HUES64 (cell line): Measurements from ENCODE around the gene PKD1L1. TPM values are rescaled to one million over a fixed set of nuclear protein-coding genes. Genes with fewer than 3 reads are reported as not detected.
"Not testable (repeated sequence)": the region's sequence is repeated elsewhere in the genome, so short reads cannot be mapped to it uniquely, and the experiment has no call there.

Experiments used
- H3K27ac ChIP-seq: 2 replicates; pipeline ENCODE4 v1.7.0; 2013; ENCODE audit warnings: low read depth, low read length, inconsistent platforms
- H3K27me3 ChIP-seq: 2 replicates; pipeline ENCODE4 v1.6.1; 2013; ENCODE audit warnings: mild to moderate bottlenecking, low read length; ENCODE audit not compliant: insufficient read depth
- H3K36me3 ChIP-seq: 2 replicates; pipeline ENCODE4 v1.6.1; 2013; ENCODE audit warnings: mild to moderate bottlenecking, low read length; ENCODE audit not compliant: insufficient read depth
- H3K4me1 ChIP-seq: 2 replicates; pipeline ENCODE4 v1.6.1; 2013; ENCODE audit warnings: mild to moderate bottlenecking, low read length, moderate library complexity; ENCODE audit not compliant: insufficient read depth
- H3K4me3 ChIP-seq: 2 replicates; pipeline ENCODE4 v1.5.1; 2013; ENCODE audit warnings: mild to moderate bottlenecking, low read length, moderate library complexity
- H3K9ac ChIP-seq: 2 replicates; pipeline ENCODE4 v1.6.1; 2013; ENCODE audit warnings: mild to moderate bottlenecking, low read depth, low read length
- H3K9me3 ChIP-seq: 2 replicates; pipeline ENCODE4 v1.6.1; 2013; ENCODE audit warnings: low read depth, low read length; ENCODE audit not compliant: insufficient read depth
- WGBS: fragments of 150-250, 120-280 bp; methylation state at CpG from one replicate; pipeline ENCODE4 v1.1.7; 2013; ENCODE audit warnings: missing lambda C conversion rate; 5-methylcytosine and 5-hydroxymethylcytosine counted together
- polyA plus RNA-seq, 2 experiments: library from polyadenylated mRNA; stranded (reverse); fragments of 50-300 nt; gene quantifications; one replicate each; pipeline ENCODE4 v1.2.3, GENCODE V29; 2013

PKD1L1 gene
- 0.10 TPM for polyA plus RNA-seq (2013, experiment 1 of 2)
- polyA plus RNA-seq (2013, experiment 2 of 2) = under 0.01 TPM

GRCh38 chr7:47948141-47948790 lies at the start of gene PKD1L1:
Gene PKD1L1, minus strand, starts transcription at chr7:47948466. Its CDS starts 26 bp downstream, at chr7:47948440.
- 93% methylated on average over 7 of the region's 7 CpGs for WGBS
- H3K27me3 ChIP-seq = no peaks in the 10 kb centered on the region
- no peaks in the 10 kb centered on the region for H3K36me3 ChIP-seq
- H3K27ac ChIP-seq = no peak within 1 kb of the TSS
- peaks cover 13% of the 10 kb centered on the region for H3K4me1 ChIP-seq
- H3K9ac ChIP-seq = no peak within 1 kb of the TSS
- no peaks in the 10 kb centered on the region for H3K9me3 ChIP-seq
- H3K4me3 ChIP-seq = no peak within 1 kb of the TSS

GRCh38 chr7:47992446-47992845 lies 44.2 kb upstream of the PKD1L1 start:
- H3K27ac ChIP-seq = no peak overlapping the region
- H3K4me1 ChIP-seq = peaks cover 25% of the 10 kb centered on the region
- WGBS = 65% methylated on average over 3 of the region's 3 CpGs
- no peak overlapping the region for H3K9ac ChIP-seq
- H3K9me3 ChIP-seq = no peaks in the 10 kb centered on the region
- H3K36me3 ChIP-seq = no peaks in the 10 kb centered on the region
- H3K4me3 ChIP-seq = peak overlapping the region; percentile 67; the same call in 1 of the 2 replicates
- H3K27me3 ChIP-seq = no peaks in the 10 kb centered on the region

- no peaks in the 10 kb centered on the region for H3K9me3 ChIP-seq
- H3K4me1 ChIP-seq = peaks cover 25% of the 10 kb centered on the region
- peak overlapping the region; percentile 62; the same call in 1 of the 2 replicates for H3K9ac ChIP-seq
- H3K27me3 ChIP-seq = no peaks in the 10 kb centered on the region
- no peaks in the 10 kb centered on the region for H3K36me3 ChIP-seq
- peak overlapping the region; percentile 67 for H3K4me3 ChIP-seq
- WGBS = 3% methylated on average over 26 of the region's 26 CpGs
- peak overlapping the region; percentile 76 for H3K27ac ChIP-seq
These were observed 43.6 kb upstream of the PKD1L1 start for GRCh38 chr7:47991741-47992311.

GRCh38 chr7:47991270-47991669 lies 43.0 kb upstream of the PKD1L1 start:
- H3K4me3 ChIP-seq = peak overlapping the region; percentile 67
- peak overlapping the region; percentile 17; the same call in 1 of the 2 replicates for H3K27ac ChIP-seq
- WGBS = 83% methylated on average over 1 of the region's 1 CpG
- H3K27me3 ChIP-seq = no peaks in the 10 kb centered on the region
- peaks cover 25% of the 10 kb centered on the region for H3K4me1 ChIP-seq
- no peaks in the 10 kb centered on the region for H3K9me3 ChIP-seq
- H3K36me3 ChIP-seq = no peaks in the 10 kb centered on the region
- peak overlapping the region; percentile 45; the same call in 1 of the 2 replicates for H3K9ac ChIP-seq

- Histone ChIP-seq H3K9me3 (no peaks in the 10 kb centered on the region), H3K27me3 (no peaks in the 10 kb centered on the region), H3K9ac (no peak overlapping the region), H3K4me3 (no peak overlapping the region), H3K4me1 (peaks cover 25% of the 10 kb centered on the region), H3K36me3 (no peaks in the 10 kb centered on the region), H3K27ac (no peak overlapping the region; the same call in 1 of the 2 replicates)
- WGBS = 100% methylated on average over 4 of the region's 5 CpGs
These were observed 42.3 kb upstream of the PKD1L1 start for GRCh38 chr7:47990592-47990991.

- H3K4me3 ChIP-seq, H3K27me3 ChIP-seq, H3K36me3 ChIP-seq, H3K9me3 ChIP-seq: not testable (repeated sequence)
- 0 out of 2 replicates have a peak overlapping the region, but pooled peaks have one; percentile 22 for H3K9ac ChIP-seq
- H3K4me1 ChIP-seq = peaks cover 25% of the 10 kb centered on the region
- WGBS = 26% methylated on average over 9 of the region's 10 CpGs
- peak overlapping the region; percentile 44; the same call in 1 of the 2 replicates for H3K27ac ChIP-seq
These were observed 41.5 kb upstream of the PKD1L1 start for GRCh38 chr7:47989607-47990400.

GRCh38 chr7:47988496-47989386 lies 40.5 kb upstream of the PKD1L1 start:
- no peaks in the 10 kb centered on the region for H3K9me3 ChIP-seq
- H3K4me1 ChIP-seq = peaks cover 25% of the 10 kb centered on the region
- no peaks in the 10 kb centered on the region for H3K36me3 ChIP-seq
- H3K27me3 ChIP-seq = no peaks in the 10 kb centered on the region
- 93% methylated on average over 7 of the region's 8 CpGs for WGBS
- H3K27ac ChIP-seq = no peak overlapping the region
- no peak overlapping the region for H3K4me3 ChIP-seq
- H3K9ac ChIP-seq = no peak overlapping the region

GRCh38 chr7:47982610-47983009 lies 34.3 kb upstream of the PKD1L1 start:
- WGBS = 72% methylated on average over 2 of the region's 2 CpGs
- Histone ChIP-seq H3K36me3 (peaks cover 9% of the 10 kb centered on the region), H3K27me3 (no peaks in the 10 kb centered on the region), H3K4me1 (peaks cover 5% of the 10 kb centered on the region; the same call in 1 of the 2 replicates), H3K4me3 (no peak overlapping the region), H3K27ac (no peak overlapping the region), H3K9me3 (no peaks in the 10 kb centered on the region), H3K9ac (no peak overlapping the region)

- WGBS = 98% methylated on average over 4 of the region's 5 CpGs
These were observed 32.4 kb upstream of the PKD1L1 start for GRCh38 chr7:47980648-47981047.

GRCh38 chr7:47979832-47980181 lies 31.5 kb upstream of the PKD1L1 start:
- H3K4me3 ChIP-seq = peak overlapping the region; percentile 65
- no peaks in the 10 kb centered on the region for H3K9me3 ChIP-seq
- H3K27me3 ChIP-seq = no peaks in the 10 kb centered on the region
- peaks cover 5% of the 10 kb centered on the region; the same call in 1 of the 2 replicates for H3K4me1 ChIP-seq
- peaks cover 37% of the 10 kb centered on the region for H3K36me3 ChIP-seq
- WGBS = 68% methylated on average over 5 of the region's 7 CpGs
- no peak overlapping the region; the same call in 1 of the 2 replicates for H3K27ac ChIP-seq
- peak overlapping the region; percentile 41; the same call in 1 of the 2 replicates for H3K9ac ChIP-seq

More at GRCh38 chr7:47980648-47981047, 32.4 kb upstream of the PKD1L1 start:
- not testable (repeated sequence) for H3K4me3 ChIP-seq, H3K4me1 ChIP-seq, H3K27ac ChIP-seq, H3K9me3 ChIP-seq, H3K27me3 ChIP-seq, H3K9ac ChIP-seq
- H3K36me3 ChIP-seq = peaks cover 29% of the 10 kb centered on the region
